ENCODE measurements around the gene PHF2.

PHF2 gene

DNA sequence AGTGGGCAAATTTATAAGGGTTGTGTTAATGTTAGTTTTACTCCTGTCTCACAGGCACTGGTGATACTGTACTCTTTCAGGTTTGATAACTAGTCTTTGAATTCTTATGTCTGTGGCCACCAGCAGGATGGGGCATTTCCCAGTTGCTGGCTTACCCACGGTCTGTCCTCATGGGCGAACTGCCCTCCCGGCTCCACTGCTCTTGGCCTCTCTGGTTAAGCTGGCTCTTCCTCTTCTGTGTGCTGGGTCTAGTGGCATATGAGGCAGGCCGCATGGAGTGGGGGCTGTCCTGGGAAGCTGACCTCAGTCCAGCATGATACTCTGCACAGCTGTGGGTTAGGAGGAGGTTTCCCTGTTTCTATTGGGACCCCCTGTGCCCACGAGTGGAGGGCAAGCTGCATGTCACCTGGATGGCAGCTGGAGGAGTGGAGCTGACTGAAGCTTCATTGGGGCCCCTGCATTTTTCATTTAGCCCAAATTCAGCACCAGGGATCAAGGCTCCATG lies 19.5 kb downstream of the PHF2 start:
- TF ChIP-seq, protein P1, sequence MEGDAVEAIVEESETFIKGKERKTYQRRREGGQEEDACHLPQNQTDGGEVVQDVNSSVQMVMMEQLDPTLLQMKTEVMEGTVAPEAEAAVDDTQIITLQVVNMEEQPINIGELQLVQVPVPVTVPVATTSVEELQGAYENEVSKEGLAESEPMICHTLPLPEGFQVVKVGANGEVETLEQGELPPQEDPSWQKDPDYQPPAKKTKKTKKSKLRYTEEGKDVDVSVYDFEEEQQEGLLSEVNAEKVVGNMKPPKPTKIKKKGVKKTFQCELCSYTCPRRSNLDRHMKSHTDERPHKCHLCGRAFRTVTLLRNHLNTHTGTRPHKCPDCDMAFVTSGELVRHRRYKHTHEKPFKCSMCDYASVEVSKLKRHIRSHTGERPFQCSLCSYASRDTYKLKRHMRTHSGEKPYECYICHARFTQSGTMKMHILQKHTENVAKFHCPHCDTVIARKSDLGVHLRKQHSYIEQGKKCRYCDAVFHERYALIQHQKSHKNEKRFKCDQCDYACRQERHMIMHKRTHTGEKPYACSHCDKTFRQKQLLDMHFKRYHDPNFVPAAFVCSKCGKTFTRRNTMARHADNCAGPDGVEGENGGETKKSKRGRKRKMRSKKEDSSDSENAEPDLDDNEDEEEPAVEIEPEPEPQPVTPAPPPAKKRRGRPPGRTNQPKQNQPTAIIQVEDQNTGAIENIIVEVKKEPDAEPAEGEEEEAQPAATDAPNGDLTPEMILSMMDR (IDR thresholded peaks at IDR 0.05; ENCODE audit: low read depth, low read length), result no peak
- DNase-seq (ENCODE audit: extremely low read depth, low read depth), result no peak

DNA sequence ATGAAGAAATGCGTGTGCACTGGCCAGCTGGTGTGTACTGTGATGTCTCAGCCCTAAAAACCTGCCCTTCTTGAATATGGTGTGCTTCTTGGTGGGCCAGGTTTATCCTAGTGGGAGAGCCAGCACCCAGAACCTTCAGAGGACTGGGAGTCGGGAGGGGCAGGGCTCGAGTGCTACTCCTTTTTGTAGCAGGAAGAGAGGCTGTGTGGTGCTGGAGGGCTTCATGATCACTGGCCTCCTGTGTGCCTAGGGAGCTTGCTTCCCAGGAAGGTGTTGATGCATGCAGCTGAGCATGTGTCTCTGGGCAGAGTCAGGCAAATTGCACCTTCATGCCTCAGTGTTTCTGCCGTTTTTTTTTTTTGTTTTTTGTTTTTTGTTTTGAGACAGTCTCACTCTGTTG lies 20.0 kb downstream of the PHF2 start:
- no peak for DNase-seq (ENCODE audit: extremely low read depth, low read depth)
- TF ChIP-seq, protein P1 (IDR thresholded peaks at IDR 0.05; ENCODE audit: low read depth, low read length), result no peak

DNA sequence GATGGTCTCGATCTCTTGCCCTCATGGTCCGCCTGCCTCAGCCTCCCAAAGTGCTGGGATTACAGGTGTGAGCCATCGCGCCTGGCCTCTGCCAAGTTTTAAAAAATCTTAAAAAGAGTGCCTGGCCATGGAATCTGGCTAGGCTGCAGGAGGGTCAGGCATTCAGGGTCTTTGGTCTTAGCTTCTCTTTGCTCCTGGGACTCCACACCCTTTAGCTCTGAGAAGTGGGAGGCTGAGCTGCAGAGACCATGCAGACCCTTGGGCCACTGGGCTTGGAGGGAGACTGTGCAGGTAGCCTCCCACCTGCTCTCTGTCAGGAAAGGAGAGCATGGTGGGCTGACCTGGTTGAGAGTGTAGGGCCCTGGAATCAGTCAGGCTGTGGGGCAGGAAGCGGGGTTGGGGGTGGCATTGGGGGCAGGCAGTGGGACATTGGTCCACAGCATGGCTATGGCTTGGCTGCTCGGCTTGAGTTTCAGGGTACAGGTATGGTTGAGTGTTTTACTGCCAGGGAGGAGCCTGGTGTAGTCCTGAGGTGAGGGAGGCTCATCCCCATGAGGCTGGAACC lies 20.8 kb downstream of the PHF2 start:
- DNase-seq (ENCODE audit: extremely low read depth, low read depth), result no peak
- TF ChIP-seq, protein P1 (IDR thresholded peaks at IDR 0.05; ENCODE audit: low read depth, low read length), result no peak

DNA sequence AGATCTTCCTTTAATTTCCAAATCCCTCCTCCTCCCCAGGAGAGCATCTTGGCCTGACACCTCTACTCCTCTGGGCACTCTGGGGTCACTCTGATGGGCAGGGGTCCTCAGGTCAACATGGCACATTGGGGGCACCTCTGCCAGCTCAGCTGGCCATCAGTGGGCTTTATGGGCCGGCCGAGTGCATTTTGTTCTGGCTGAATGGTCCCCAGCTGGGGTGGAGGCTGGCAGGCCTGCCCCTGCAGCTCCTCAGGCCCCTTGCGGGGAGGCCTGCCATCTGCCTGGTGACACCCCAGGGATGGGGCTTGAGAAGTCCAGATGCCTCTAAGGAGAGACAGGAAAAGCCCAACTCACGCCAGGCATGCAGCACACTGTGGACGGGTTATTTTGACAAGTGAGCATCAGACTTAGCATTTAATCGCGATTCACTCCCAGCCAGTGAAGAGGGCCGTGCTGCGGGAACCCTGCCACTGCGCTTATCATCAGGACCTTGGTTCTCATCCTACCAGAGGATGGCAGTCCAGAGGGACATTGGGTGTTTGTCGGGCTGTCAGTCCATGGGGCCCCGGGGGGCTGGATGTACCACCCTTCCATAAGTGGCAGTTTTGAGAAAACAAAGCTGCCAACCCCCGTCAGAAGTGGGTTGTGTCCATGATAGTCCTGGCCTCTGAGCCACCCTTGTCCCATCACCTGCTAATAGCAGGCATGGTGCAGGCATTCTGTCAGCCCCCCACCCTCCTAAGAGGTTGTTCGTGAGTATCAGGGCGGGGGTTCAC lies 21.7 kb downstream of the PHF2 start:
- TF ChIP-seq, protein P1 (IDR thresholded peaks at IDR 0.05; ENCODE audit: low read depth, low read length), result no peak

DNA sequence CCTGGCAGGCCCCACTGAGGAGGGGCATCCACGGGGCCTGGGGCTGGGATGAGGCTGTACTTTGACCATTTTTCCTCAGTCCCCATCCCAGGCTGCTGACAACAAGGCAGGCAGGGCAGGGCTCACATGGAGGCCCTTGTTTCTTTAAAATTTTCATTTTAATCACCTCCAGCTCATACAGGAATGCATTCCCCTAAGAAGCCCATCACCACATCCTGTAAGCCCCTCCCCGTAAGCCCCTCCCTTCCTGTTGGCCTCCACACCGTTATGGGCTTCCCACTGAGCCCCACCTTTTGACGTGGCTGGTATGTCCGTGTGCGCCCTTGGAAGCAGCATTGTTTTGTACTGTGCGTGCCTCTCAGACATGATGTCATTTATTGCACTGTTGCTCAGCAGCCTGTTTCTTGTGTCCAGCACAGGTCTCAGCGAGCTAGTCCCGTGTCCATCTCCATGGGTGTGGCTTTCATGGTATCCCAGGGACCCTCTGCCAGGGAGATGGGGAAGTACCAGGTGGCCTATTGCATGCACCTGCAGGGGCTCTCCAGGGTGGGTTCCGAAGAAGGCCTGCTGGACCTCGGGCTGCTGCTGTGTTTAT lies 22.4 kb downstream of the PHF2 start:
- TF ChIP-seq, protein P1 (IDR thresholded peaks at IDR 0.05; ENCODE audit: low read depth, low read length), result no peak
- DNase-seq (ENCODE audit: extremely low read depth, low read depth), result no peak

More for the DNA sequence above, 21.7 kb downstream of the PHF2 start:
- no peak for DNase-seq (ENCODE audit: extremely low read depth, low read depth)

DNA sequence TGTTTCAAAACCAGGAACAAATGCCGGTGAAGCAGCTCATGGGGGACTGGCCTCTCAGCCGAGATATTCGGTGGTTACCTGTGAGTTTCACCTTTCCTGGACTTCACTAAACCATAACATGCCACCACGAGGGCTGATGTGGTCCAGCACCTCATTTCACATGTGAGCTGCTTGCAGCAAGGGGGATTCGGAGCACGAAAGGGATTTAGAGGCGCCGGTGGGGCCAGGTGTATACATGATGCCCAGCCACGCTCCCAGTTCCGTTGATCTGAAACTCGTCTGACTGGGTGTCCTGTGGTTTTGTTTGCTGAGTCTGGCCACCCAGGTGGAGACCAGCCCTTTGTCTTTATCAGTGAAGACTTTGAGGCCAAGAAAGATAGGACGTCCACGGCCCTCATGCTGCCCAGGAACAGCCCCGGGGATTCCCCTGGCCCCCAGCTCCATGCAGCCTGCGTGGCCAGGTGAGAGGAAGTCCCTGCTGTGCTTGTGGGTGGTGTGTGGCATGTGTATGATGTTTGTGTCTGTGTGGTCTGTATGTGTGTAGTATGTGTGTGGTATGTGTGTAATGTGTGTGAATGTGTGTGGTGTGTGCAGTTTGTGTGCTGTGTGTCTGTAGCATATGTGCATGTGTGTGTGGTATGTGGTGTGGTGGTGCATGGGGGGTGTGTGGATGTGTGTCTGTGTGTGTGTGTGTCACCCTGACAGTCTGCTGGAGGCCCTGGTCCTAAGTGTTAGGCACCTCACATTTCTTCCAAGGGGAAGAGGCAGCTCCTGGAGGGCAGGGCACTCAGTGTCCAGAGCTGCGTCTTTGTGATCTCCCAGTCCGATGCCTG lies 23.4 kb downstream of the PHF2 start:
- TF ChIP-seq, protein P1 (IDR thresholded peaks at IDR 0.05; ENCODE audit: low read depth, low read length), result no peak
- DNase-seq (ENCODE audit: extremely low read depth, low read depth), result no peak

Data from AG09319 (cell line).